Brain microvascular endothelial cell (primary cell): ENCODE data around the gene HOXA2.

Source experiments
- DNase-seq: peaks from one replicate; pipeline ENCODE4 v3.0.0-alpha.2; 2020
- H3K27ac ChIP-seq: fragments of 250-450 bp; sonication (Bioruptor Pico); 2 replicates; pipeline ENCODE4 v1.5.1; 2020; ENCODE audit warnings: mild to moderate bottlenecking, moderate library complexity
- H3K27me3 ChIP-seq: fragments of 250-450 bp; sonication (Bioruptor Pico); replicated peaks from 2 replicates; pipeline ENCODE4 v1.5.1; 2020; ENCODE audit warnings: mild to moderate bottlenecking
- H3K36me3 ChIP-seq: fragments of 250-450 bp; sonication (Bioruptor Pico); replicated peaks from 2 replicates; pipeline ENCODE4 v1.5.1; 2020; ENCODE audit warnings: mild to moderate bottlenecking
- H3K4me3 ChIP-seq: 2 replicates; pipeline ENCODE4 v1.5.1; 2011; ENCODE audit warnings: low read depth, mild to moderate bottlenecking, control low read depth, low read length, moderate library complexity
- CTCF ChIP-seq: IDR thresholded peaks from 2 replicates; pipeline ENCODE4 v1.5.1; 2011; ENCODE audit warnings: low read depth, mild to moderate bottlenecking, moderate library complexity, low read length, control low read depth, inconsistent platforms; ENCODE audit errors: missing control alignments
- in situ Hi-C: cut with HindIII; loops from 2 replicates; pipeline ENCODE4 v1.10.0; 2017; ENCODE audit warnings: low sequenced_read_pairs, low pct_ligation_motif_present

The HOXA2 gene

DNA sequence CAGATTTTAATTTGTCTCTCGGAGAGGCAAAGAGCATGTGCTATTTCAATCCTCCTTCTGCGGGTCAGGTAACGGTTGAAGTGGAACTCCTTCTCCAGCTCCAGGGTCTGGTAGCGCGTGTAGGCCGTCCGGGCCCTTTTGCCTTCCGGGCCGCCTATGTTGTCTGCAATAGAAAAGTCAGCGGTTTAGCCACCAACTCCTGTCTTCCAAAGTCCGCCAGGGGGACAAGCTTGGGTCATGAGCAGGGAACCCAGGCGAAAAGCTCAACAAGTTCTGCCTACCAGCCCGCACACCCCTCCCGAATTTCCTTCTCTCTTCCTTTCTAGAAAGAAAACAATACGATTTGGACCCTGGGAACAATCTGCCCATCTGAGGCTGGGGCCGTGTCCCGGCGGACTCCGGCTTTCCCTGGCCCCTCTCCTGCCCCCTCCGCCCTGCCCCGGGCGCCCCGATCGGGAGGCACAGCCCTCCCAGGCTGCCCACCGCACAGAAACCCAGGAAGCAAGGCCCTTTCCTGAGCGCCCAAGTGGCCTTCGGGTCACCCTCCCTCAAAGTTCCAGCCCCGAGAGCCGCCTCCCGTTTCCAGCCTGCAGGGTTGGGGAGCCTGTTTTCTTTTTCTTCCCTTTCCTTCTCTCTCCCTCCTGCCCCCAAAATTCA, 39.6 kb upstream of the HOXA2 start:
- H3K27me3 ChIP-seq = peaks cover 97% of the 10 kb centered on the region
- H3K27ac ChIP-seq = no peak overlapping the region
- no peak for DNase-seq
- H3K36me3 ChIP-seq = no peaks in the 10 kb centered on the region
- peak overlapping the region; percentile 40 for H3K4me3 ChIP-seq
- in situ Hi-C loops = no loop called here
- TF ChIP-seq CTCF = peak; percentile 4

- no peak for DNase-seq
- in situ Hi-C loops = no loop called here
- TF ChIP-seq CTCF = no peak
- Histone ChIP-seq H3K4me3 (no peak overlapping the region), H3K36me3 (no peaks in the 10 kb centered on the region), H3K27ac (no peak overlapping the region), H3K27me3 (peaks cover 97% of the 10 kb centered on the region)
Measured at GRCh38 chr7:27141137-27141922, 38.8 kb upstream of the HOXA2 start.

GRCh38 chr7:27140126-27140857, 37.8 kb upstream of the HOXA2 start:
- Histone ChIP-seq H3K27me3 (peaks cover 97% of the 10 kb centered on the region), H3K27ac (no peak overlapping the region), H3K36me3 (no peaks in the 10 kb centered on the region), H3K4me3 (no peak overlapping the region)
- in situ Hi-C loops = no loop called here
- DNase-seq = no peak
- no peak for TF ChIP-seq CTCF

DNA sequence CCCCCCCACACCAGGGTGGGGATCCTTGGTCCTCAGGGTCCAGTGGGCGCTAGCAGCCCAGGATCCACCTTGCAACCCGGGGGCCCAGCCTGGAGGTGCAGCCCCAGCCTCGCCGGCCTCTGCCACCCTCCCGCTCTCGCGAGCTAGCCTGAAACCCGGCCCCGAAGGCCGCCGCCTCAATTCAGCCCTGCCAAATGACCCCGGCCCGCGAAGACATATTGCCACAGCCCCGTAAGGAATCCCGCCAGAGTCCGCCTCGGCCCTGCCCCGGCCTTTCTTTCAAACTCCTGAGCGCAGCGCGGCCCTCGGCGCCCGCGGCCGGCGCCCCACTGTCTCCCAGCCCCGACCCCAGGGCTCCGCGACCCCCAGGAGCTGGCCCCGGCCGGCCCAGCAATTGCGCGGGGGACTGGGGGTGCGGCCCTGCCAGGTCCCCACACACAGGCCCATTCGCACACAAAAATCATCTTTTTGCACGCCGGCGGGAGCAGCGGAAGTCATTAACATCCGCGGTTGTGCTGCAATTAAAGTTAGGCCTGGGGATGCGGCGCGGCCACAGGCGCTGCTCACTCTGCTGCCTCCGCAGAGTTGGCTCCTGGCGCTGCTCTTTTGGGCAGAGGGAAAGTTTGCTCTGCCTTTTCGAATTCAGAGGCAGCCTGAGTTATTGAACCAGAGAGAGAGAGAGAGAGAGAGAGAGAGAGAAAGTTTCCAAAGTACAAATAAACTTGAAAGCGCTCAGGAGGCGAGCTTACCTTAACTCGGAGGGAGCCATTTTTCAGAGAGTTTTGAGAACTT, 37.0 kb upstream of the HOXA2 start:
- no peak overlapping the region for H3K4me3 ChIP-seq
- TF ChIP-seq CTCF = no peak
- in situ Hi-C loops = no loop called here
- no peak overlapping the region for H3K27ac ChIP-seq
- H3K36me3 ChIP-seq = no peaks in the 10 kb centered on the region
- no peak for DNase-seq
- H3K27me3 ChIP-seq = peaks cover 97% of the 10 kb centered on the region

DNA sequence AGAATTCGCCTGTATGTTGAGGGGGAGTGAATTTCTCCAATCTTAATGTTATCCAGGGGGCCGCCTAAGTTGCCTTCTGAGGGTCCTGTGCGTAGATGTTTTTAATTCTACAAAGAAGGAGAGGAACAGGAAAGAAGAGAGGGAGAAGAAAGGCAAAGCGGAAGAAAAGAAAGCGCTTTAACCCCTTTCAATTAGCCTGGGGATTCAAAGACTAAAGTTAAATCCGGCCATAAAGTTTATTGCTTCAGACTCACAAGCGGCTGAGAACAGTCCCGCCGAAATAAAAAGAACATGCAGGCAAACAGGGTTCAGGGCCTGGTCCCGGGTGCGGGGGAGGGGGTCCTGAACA, 36.5 kb upstream of the HOXA2 start:
- in situ Hi-C loops = no loop called here
- no peak overlapping the region for H3K27ac ChIP-seq
- H3K36me3 ChIP-seq = no peaks in the 10 kb centered on the region
- peaks cover 97% of the 10 kb centered on the region for H3K27me3 ChIP-seq
- no peak for TF ChIP-seq CTCF
- no peak for DNase-seq
- H3K4me3 ChIP-seq = no peak overlapping the region
